Breast epithelium (tissue), 3 donors: ENCODE data around the gene ZNF622.

Experiments used
- CTCF ChIP-seq, 3 donors: fragments of 450-650 bp; IDR thresholded peaks; one replicate each; pipeline ENCODE4 v1.5.1; 2016 to 2017; ENCODE audit warnings: antibody characterized with exemption in 3 of 3, mild to moderate bottlenecking in 3 of 3, moderate library complexity in 3 of 3
- POLR2A ChIP-seq: fragments of 450-650 bp; IDR thresholded peaks from one replicate; pipeline ENCODE4 v1.6.1; 2016; ENCODE audit warnings: antibody characterized with exemption, mild to moderate bottlenecking, moderate library complexity
- POLR2AphosphoS5 ChIP-seq, 3 donors: sonication (generic); formaldehyde crosslinking; IDR thresholded peaks; one replicate each; pipeline ENCODE4 v1.6.1; 2017; ENCODE audit warnings: antibody characterized with exemption in 3 of 3

GRCh38 chr5:16446993-16447392, 18.6 kb downstream of the ZNF622 start:
- TF ChIP-seq CTCF (IDR thresholded peaks at IDR 0.05), result no peak
- no peak for TF ChIP-seq POLR2A
- no peak for TF ChIP-seq POLR2AphosphoS5 (IDR thresholded peaks at IDR 0.05)
